Left lobe of liver (tissue), 2 donors: ENCODE data around the gene MALT1. TPM values are rescaled to one million over a fixed set of nuclear protein-coding genes. Genes with fewer than 3 reads are reported as not detected.
A peak's percentile ranks its signal among the peaks of the same experiment; 100 is the strongest.
"Not testable (repeated sequence)": the region's sequence is repeated elsewhere in the genome, so short reads cannot be mapped to it uniquely, and the experiment has no call there.

ENCODE experiments used
- ATAC-seq: fragments of 200-7000 bp; cut with Tn5 transposase; one replicate; pipeline ENCODE4 v1.9.1; 2020; ENCODE audit warnings: mild to moderate bottlenecking, moderate library complexity
- DNase-seq: peaks from one replicate; pipeline ENCODE4 v3.0.0-alpha.2; 2020; ENCODE audit warnings: low spot score
- total RNA-seq: library from RNA; stranded (reverse); gene quantifications from one replicate; pipeline ENCODE4 v1.2.1, GENCODE V29; 2021
- donor health status: DM: no; HTN: no; CAD: no; lungs with moderate emphysema.
- donor health status: DM: no; HTN: yes; CAD: no.

Gene MALT1, protein sequence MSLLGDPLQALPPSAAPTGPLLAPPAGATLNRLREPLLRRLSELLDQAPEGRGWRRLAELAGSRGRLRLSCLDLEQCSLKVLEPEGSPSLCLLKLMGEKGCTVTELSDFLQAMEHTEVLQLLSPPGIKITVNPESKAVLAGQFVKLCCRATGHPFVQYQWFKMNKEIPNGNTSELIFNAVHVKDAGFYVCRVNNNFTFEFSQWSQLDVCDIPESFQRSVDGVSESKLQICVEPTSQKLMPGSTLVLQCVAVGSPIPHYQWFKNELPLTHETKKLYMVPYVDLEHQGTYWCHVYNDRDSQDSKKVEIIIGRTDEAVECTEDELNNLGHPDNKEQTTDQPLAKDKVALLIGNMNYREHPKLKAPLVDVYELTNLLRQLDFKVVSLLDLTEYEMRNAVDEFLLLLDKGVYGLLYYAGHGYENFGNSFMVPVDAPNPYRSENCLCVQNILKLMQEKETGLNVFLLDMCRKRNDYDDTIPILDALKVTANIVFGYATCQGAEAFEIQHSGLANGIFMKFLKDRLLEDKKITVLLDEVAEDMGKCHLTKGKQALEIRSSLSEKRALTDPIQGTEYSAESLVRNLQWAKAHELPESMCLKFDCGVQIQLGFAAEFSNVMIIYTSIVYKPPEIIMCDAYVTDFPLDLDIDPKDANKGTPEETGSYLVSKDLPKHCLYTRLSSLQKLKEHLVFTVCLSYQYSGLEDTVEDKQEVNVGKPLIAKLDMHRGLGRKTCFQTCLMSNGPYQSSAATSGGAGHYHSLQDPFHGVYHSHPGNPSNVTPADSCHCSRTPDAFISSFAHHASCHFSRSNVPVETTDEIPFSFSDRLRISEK
- 10.4 TPM for total RNA-seq

DNA sequence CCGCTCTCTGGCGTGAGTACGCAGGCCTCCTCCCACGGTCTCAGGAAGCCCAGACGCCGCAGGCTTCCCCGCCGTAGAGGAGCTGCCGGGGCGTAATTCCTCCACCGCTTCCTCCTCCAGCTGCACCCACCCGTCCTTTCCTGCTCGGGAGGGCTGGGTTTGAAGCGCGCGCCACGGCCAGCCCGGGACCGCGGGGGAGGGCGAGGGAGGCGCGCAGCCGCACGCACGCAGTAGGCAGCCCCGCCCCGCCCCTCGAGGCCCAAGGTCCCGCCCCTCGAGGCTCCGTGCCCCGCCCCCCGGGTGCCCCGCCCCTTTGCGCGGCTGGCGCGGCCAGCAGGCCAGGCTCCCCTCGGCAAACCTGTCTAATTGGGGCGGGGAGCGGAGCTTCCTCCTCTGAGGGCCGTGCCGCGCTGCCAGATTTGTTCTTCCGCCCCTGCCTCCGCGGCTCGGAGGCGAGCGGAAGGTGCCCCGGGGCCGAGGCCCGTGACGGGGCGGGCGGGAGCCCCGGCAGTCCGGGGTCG lies at the start of gene MALT1:
MALT1 (plus strand) TSS at position 355 of the 521 bp plus-strand sequence. CDS start 179 bp downstream, outside the sequence.
- DNase-seq (peak; percentile 97), ATAC-seq (peak; percentile 96)

DNA sequence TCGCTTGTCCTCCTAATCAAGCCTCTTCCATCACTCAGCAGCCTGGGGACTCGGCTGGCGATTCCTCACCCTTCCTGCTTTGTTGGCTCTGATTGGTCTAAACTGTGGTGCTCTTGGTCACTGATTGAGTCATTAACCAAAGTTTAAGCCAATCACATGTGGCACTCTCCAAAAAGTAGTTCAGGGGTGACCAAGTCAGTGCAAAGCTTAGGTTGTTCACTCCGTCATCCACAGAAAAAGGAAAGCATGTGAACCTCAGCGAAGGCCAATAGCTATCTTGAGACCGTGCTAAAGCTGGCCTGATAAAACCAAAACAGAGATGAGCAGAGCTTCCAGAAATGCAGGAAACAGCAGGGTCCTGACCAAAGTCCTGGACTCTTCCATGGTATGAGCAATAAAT lies 47.3 kb upstream of the MALT1 start:
- DNase-seq = no peak
- no peak for ATAC-seq

DNA sequence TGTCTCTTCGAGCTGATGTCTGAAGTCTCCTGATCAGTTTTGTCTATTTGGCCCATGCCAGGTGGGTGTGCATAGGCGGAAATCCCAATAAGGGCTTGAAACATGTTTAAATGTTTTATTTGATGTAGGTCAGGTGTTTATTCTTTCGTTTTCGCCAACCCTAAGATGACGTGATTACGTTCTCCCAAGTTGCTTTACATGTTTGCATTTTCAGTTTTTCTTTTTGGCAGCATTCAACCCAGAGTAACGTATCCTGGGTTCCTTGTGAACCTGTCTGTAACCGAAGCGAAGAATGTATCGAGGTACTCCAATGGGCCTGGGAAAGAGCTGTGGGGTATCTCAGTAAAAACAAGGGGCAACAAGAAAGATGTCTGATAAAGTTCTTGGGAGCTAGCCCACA lies 45.4 kb upstream of the MALT1 start:
- DNase-seq (no peak), ATAC-seq (no peak)

DNA sequence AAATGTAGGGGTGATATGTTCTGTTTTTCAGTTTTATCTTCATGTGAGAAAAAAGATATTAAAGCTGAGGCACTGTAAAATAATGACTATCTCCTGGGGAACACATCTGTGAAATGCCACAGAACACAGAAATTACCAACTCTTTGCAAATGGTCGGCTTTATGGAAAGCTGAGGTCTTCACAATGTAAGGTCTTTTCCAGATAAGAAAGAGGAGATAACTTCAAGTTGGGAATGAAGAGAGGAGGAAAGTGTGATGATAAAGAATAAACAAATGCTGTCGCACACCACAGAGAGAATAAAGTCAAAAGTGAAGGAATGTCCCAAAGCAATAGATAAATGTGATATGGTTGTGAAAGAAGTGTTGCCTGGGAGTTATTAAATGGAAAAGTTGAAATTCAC lies 41.2 kb upstream of the MALT1 start:
- no peak for DNase-seq

DNA sequence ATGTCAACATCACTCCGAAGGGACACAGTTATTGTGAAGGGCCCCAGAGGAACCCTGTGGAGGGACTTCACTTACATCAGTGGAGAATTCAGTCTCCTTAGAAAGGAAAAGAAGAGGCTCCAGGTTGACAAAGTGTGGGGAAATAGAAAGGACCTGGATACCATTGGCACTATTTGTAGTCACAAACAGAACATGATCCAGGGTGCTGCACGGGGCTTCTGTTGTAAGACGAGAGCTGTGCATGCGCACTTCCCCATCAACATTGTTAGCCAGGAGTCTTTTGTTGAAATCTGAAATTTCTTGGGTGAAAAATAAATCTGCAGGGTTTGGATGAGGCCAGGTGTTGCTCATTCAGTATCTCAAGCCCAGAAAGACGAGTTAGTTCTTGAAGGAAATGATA lies 40.0 kb upstream of the MALT1 start:
- DNase-seq (no peak), ATAC-seq (no peak)

More for the DNA sequence above, 41.2 kb upstream of the MALT1 start:
- no peak for ATAC-seq

DNA sequence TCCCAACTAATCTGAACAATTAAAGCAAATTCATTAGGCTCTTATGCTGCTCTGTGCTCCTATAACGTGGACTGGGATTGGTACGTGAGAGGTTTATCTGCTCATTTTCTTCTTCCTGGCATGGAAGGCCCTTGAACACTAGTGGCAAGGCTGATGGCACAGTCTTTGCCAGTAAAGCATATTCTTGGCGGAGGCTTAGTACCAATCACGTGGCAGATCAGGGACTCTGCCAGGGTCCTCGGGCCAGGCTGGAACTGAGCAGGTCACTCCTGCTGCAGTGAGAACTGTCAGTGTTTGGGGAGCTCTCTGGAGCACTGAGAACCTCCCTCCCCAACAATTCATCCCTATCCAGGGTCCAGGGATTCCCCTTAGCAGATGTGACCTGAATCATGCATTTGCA lies 38.7 kb upstream of the MALT1 start:
- ATAC-seq = peak; percentile 88
- DNase-seq = peak; percentile 50

DNA sequence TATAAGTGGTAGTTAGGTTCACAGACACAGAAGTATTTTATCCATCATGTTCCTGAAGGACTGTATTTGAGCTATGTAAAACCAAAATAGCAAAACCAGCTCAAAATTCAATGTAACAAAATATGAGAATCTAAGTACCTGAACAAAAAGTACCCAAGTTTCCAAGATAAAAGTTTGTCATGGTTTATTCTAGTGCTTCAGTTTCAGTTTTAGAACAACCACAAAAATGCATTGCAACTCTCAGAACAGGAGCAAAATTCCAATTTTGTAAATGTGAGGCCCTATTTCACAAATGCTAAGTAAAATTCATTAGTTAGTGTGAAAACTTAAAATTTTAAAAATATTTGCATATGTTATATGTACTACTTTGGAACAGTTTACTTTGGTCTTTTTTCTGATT lies 37.4 kb upstream of the MALT1 start:
- ATAC-seq (no peak), DNase-seq (no peak)

DNA sequence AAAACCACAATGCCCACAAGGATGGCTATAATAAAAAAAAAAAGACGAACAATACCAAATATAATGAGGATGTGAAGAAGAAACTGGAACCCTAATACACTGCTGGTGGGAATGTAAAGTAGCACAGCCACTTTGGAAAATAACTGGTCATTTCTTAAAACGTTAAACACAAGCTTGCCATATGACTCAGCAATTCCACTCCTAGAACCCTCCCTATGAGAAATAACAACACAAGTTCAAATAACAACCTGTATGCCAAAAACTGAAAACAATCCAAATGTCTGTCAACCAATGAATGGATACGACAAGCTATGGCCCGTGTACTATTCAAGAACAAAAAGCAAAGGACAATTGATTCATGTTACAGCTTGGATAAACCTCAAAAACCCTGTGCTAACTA lies 35.4 kb upstream of the MALT1 start:
- ATAC-seq (no peak), DNase-seq (no peak)

DNA sequence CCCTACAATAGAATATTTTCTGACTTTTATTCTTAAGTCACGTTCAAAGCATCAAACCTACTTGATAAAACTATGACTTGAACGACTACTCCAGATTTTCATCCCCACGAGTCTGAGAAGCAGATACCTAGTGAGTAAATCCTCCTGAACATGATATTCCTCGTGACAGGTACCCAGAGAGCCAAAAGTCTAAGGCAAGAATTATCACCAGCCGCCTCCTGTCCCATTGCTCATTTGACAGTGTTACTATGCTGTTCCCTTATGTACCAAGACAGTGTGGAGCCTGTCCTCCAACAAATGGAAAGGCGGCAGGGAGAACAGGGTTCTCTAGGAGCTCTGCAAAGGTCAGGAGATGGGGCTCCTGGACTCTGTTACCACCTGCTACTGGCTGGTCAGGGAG lies 34.1 kb upstream of the MALT1 start:
- DNase-seq = no peak
- ATAC-seq = no peak

DNA sequence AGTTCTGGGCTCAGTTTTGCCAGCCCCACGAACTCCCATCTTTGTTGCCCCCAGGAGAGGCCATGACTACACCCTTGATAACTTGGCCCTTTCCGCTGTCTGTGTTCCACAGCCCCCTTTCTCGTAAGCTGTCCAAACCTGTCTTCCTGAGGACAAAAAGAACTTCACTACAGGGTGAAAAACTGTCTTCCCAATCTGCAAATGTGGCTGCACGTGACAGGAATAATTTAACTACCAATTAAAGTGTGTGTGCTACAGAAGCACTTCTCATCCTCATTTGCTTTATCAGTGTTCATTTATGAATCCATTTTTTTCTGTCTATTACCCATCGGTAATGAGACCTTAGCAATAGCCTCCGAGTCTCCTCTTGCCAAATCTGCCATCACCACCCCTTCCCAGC lies 33.3 kb upstream of the MALT1 start:
- ATAC-seq = no peak

DNA sequence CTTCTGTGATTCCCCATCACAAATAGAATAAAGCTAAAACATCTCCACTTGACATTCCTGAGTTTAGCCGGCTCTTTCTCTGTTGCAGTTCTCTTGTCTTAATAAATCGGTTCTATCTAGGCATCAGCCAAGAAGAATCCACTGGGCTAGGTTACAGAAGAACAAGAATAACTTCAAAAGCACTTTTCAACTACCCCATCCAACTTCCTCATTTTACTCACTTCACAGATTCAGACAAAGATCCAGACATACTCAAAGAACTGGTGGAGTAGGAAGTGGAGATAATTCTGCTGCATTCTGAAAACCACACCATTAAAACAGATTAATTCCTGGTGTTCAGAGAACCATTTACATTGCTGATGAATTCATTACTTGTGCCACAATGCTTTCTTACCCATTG lies 32.8 kb upstream of the MALT1 start:
- DNase-seq (no peak), ATAC-seq (no peak)

More for the DNA sequence above, 33.3 kb upstream of the MALT1 start:
- no peak for DNase-seq

DNA sequence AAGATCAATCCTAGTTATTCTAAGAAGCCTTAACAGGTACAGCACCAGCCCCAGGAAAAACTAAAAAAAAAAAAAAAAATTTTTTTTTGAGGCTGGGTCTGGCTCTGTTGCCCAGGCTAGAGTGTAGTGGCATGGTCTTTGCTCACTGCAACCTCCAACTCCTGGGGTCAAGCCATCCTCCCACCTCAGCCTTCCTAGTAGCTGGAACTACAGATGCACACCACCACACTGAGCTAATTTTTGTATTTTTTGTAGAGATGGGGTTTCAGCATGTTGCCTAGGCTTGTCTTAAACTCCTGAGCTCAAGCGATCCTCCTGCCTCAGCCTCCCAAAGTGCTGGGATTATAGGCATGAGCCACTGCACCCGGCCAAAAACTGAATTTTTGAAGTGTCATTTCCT lies 32.0 kb upstream of the MALT1 start:
- DNase-seq (no peak), ATAC-seq (no peak)

DNA sequence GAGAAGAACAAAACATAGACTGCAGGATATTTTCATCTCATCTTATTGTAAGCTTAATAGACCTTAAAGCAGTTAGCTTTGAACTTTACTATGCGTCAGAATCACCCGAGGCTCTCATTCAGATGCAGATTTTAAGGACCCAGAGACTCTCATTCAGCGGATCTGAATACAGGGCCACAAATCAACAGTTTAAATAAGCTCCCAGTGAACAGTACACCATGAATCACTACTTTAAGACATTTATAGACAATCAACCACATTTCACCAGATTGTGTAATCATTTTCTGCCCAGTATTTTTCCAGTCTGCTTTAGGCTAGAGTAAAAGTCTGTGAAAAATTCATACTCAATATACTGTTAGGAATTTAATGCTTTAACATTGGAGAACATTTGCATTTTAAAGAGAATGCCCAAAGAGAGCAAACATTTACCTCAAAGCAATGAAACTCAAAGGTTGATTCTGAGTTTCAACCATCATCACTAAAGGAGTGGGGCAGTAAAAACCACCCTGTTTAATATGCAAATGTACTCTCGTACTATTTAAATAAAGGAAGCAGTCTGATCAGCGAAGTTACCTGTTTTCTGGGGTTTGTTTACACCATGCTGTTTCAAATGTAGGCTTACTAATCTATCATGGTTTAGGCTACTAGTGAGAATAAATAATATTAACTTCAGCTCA lies 31.4 kb upstream of the MALT1 start:
- ATAC-seq (no peak), DNase-seq (no peak)

DNA sequence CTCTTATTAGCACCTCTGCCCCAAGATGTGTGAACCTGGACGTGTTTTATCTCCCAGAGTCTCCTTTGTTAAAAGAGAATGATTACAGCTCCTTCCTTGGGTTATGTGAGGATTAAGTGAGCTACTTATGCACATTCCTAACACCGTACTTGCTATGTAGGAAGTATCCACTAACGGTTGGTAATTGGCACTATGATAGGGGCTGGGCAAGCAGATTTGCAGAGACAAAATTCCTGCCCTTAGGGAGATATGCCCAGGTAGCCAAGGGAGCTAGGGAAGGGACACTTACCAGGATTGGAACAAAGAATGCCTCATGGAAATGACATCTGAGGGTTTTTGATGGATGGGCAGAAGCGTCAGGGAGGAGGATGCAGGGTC lies 30.8 kb upstream of the MALT1 start:
- DNase-seq = no peak
- no peak for ATAC-seq

DNA sequence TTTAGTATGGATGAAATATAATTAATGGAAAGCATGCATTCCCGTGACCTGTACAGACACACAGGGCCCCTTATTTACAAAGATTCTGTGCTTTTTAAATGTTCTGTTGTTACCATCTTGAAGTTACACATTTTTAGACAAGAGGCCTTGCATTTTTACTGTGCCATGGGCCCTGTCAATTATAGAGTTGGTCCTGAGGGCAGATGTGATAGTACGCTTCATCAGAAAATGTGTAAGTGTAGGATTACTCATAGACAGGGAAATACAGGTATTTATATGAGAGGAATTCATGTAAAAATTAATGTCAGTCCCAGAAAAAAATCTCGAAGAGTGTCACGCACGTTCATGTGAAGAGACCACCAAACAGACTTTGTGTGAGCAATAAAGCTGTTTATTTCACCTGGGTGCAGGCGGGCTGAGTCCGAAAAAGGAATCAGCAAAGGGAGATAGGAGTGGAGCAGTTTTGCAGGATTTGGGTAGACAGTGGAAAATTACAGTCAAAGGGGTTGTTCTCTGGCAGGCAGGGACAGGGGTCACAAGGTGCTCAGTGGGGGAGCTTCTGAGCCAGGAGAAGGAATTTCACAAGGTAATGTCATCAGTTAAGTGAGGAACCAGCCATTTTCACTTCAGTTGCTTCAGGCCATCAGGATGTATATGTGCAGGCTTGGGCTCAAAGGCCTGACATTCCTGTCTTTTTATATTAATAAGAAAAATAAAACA lies 30.2 kb upstream of the MALT1 start:
- ATAC-seq (no peak), DNase-seq (no peak)

DNA sequence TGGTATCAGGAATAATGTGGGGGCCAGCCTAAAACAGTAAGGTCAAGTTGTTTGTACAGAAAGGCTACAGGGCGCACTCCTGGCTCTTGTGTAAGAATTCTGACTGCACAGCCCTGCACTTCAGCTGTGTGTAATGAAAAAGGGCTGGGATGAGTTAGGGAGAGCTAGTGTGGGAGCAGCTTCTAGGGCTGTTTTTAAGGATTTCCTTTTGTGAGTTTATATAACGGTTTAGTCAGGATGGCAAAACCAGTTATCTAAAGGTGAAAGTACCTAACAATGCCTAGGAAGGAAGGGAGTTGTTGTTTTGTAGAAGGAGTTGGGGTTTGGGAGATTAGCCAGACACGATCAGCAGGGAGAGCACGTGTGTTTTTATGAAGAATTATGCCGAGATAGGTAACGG lies 27.7 kb upstream of the MALT1 start:
- not testable (repeated sequence) for ATAC-seq

DNA sequence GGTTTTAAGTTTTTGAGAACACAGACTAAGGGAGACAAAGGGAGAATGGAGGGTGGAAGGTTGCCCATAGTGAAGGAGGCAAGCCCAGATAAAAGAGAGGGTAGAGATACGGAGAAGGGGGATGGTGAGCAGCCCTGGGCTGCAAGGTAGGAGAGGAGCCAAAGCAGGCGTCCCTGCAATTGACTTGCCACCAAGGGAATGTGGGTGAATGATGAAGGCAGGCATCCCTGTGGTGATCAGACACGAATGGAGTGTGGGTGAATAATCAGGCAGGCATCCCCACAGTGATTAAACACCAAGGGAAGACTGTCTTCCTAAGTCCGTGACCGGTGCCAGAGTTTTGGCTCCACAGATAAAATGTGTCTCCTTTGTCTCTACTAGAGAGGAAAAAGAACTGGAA lies 25.9 kb upstream of the MALT1 start:
- DNase-seq (no peak), ATAC-seq (no peak)

More for the DNA sequence above, 27.7 kb upstream of the MALT1 start:
- DNase-seq = not testable (repeated sequence)

DNA sequence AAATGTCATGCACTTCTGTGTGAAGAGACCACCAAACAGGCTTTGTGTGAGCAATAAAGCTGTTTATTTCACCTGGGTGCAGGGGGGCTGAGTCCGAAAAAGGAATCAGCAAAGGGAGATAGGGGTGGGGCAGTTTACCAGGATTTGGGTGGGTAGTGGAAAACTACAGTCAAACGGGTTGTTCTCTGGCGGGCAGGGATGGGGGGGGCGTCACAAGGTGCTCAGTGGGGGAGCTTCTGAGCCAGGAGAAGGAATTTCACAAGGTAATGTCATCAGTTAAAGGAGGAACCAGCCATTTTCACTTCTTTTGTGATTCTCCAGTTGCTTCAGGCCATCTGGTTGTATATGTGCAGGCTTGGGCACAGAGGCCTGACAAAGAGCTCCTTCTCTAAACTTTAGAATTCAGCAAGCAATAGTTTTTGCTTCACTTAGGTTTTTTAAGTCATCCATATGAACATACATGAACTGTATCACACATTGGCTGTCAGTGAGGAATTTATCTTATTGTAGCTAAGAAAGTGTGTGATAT lies 24.9 kb upstream of the MALT1 start:
- ATAC-seq = no peak

DNA sequence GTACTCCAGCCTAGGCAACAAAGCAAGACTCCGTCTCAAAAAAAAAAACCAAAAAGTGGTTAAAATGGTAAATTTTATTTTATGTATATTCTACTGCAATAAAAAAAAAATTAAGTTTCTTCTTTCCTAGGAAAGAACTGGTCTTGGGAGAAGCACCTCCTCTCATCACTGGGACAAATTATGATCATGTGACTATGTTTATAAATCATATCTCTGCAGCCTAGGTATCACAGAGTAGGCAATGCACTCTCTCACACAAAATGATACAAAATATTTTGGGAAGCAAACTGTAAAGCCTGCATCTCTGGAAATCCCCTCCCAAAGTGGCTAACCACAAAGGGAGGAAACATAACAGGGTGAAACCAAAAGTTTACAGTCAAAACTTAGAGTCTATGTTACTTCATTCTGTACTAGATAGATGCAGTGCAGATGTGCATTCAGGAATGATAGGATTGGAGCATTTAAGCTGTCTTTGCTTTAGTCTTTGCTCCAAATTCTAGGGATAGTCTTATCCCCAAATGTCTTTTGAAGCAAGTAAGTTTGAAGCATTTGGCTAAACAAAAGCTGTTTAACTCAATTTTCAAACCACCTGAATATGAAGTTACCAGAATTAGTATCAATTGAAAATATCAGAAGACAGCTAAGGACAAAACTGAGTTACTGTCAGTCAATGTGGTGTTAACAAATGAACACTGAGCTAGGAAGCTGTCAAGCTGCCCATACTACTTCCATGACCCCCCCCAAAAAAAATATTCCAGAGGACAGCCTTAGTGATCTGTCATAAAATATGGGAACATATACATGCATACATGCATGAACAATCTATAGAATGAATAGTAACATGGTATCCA lies 21.1 kb upstream of the MALT1 start:
- DNase-seq = no peak

More for the DNA sequence above, 24.9 kb upstream of the MALT1 start:
- DNase-seq = no peak

More for the DNA sequence above, 21.1 kb upstream of the MALT1 start:
- ATAC-seq = no peak
